ENCODE measurements around the gene C6orf132.
"Not testable (repeated sequence)": the region's sequence is repeated elsewhere in the genome, so short reads cannot be mapped to it uniquely, and the experiment has no call there.

Gene C6orf132

GRCh38 chr6:42162812-42163211, 20.4 kb upstream of the C6orf132 start:
- DNase-seq (ENCODE audit: low read depth in 2 of 2): no peak

GRCh38 chr6:42162384-42162783, 20.0 kb upstream of the C6orf132 start:
- no peak for DNase-seq (ENCODE audit: low read depth in 2 of 2)

DNA sequence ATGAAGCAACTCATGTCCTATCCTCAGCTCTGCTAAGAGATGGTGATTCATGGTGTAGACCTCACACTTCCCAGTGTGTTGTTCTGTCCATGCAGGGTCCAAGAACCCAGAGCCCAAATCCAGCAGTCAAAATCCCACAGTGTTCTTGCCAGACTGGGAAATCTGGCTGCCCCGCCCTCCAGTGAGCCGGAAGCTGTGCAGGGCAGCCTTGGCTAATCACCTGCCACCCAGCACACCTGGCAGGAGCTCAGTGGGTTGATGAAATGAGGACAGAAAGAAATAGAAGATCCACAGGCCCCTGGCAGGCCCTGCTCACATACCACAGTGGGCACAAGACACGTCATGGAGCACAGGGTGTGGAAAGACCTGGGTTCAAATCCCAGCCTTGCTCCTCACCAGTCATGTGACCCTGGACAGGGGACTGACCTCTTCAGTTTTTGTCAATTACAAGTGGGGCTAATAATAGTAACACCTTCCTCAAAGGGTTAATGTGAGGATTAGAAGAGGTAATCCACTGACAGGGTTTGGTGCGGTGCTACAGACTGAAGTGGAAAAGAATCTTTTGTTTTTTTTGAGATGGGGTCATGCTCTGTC, 17.1 kb upstream of the C6orf132 start:
- DNase-seq (ENCODE audit: low read depth in 2 of 2): no peak

DNA sequence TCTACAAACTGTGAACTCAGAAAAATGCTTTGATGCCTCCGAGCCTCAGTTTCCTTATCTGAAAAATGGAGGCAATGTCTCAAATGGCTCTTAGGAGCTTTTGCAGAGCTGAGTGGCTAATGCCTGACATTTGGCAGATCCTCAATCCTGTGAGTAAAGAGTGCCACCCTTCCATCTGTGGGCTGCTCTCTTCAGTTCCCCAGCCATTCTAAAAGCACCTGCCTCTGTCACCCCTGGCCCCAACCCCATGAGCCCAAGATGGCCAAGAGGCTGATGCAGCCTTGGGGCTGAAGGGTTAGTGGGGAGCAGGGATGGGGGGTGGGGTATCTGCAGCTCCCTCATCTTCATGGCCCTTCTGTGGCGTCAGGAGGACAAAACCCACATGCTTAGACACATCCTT, 16.2 kb upstream of the C6orf132 start:
- no peak for DNase-seq (ENCODE audit: low read depth in 2 of 2)

- no peak for DNase-seq (ENCODE audit: low read depth in 2 of 2)
Measured at GRCh38 chr6:42158011-42158410, 15.6 kb upstream of the C6orf132 start.

DNA sequence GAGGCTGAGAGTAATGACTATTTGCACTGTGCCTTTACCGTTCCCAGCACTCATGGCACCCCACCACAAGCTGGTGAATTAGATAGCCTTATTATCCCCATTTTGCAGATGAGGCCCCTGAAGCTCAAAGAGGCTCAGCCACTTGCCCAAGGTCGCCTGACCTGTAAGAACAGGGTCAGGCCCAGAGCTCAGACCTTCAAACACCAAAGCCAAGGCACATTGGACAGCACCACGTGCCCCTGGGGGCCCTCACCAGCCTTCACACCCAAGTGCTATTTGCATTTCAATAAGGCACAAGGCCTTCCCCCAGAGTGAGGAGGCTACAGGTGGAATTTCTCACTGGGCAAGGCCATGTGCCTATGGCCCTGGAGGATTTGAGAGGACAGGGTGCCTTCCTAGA, 14.2 kb upstream of the C6orf132 start:
- no peak for DNase-seq (ENCODE audit: low read depth in 2 of 2)

- no peak for DNase-seq (ENCODE audit: low read depth in 2 of 2)
Measured at GRCh38 chr6:42155293-42155692, 12.9 kb upstream of the C6orf132 start.

GRCh38 chr6:42154461-42155209, 12.2 kb upstream of the C6orf132 start:
- no peak for DNase-seq (ENCODE audit: low read depth in 2 of 2)

DNA sequence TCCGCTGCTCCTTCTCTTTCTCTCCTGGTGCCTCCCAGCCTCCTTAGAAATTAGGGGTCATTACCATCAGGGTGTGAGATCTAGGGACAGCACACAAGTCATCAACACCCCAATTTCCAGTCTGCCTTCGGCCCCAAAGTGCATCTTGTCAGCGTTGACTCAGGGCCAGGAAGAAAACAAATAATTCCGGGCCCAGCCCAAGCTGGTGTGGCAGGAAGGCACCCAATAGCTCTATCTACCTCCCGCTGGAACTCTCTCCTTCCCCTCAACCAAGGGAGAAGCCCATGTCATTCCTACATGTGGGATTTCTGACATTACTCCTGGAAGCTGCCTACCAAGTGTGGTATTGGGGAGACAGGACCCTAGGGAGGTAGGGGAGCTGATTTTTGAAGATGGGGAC, 11.5 kb upstream of the C6orf132 start:
- DNase-seq (ENCODE audit: low read depth in 2 of 2): no peak

GRCh38 chr6:42152528-42153213, 10.3 kb upstream of the C6orf132 start:
- DNase-seq (ENCODE audit: low read depth in 2 of 2): not testable (repeated sequence)

DNA sequence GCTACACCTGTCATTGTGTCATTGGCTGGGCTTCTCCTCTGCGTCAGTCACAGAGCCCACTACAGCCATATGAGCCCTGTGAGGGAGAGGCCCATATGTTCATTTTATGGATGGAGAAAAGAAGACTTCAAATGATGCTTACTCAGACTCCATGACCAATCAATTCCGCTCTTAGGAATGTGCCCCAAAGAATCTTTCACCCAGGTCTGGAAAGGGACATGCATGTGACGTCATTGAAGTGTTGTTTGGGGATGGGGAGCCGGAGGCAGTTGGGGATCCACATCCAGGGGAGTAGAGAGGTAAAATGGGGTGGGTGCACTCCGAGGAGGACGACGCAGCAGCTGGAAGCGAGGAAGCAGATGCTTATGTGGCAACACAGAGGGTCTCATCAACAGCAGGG, 9.6 kb upstream of the C6orf132 start:
- DNase-seq (ENCODE audit: low read depth in 2 of 2): no peak

GRCh38 chr6:42150254-42150653, 7.8 kb upstream of the C6orf132 start:
- no peak for DNase-seq (ENCODE audit: low read depth in 2 of 2)

- no peak for DNase-seq (ENCODE audit: low read depth in 2 of 2)
Measured at GRCh38 chr6:42148058-42148457, 5.6 kb upstream of the C6orf132 start.

GRCh38 chr6:42147138-42147562, 4.7 kb upstream of the C6orf132 start:
- DNase-seq (ENCODE audit: low read depth in 2 of 2): no peak

DNA sequence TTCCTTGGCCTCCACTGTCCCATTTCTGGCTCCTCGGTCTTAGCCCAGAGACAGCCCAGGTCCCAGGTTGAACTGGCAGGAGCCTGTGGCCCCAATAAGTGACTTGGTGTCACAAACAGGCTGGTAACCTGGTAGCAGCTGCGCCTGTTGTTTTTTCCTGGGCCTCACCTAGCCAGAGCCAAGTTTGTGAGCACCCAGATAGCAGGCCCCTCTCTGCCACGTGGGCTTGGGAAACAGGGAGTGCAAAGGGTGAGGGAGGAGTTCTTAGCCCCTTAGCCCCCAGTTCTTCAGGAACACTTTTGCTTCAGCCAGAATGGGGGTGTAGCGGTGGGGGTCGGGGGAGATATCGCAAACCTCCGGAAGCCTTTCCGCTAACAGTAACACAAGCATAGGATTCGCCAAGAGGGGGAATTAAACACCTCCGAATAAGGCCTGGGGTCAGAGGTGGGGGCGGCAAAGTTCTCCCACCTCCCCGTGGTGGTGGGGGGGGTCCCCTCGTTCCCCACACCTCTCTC, 760 bp downstream of the C6orf132 start:
- no peak for DNase-seq (ENCODE audit: low read depth in 2 of 2)

- no peak for DNase-seq (ENCODE audit: low read depth in 2 of 2)
Measured at GRCh38 chr6:42140756-42141602, 1.4 kb downstream of the C6orf132 start.

DNA sequence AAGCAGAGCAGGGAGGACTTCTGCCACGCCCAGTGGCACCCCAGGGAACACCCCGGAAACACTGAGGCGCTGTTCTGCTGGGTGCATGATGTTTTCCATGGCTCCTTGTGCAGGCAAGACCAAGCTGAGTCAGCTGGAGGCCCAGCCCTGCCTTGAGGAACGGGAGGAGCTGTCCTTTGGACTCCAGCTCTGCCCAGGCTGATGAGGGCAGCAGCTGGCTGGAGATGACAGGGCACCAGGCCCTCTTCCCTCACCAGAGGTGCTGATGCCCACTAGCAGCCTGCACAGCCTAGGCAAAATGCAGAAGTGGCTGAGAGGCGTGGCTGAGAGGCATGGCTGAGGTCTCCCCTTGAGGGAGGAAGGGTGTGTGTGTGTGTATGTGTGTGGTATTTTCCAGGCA, 2.4 kb downstream of the C6orf132 start:
- DNase-seq (ENCODE audit: low read depth in 2 of 2): no peak

DNA sequence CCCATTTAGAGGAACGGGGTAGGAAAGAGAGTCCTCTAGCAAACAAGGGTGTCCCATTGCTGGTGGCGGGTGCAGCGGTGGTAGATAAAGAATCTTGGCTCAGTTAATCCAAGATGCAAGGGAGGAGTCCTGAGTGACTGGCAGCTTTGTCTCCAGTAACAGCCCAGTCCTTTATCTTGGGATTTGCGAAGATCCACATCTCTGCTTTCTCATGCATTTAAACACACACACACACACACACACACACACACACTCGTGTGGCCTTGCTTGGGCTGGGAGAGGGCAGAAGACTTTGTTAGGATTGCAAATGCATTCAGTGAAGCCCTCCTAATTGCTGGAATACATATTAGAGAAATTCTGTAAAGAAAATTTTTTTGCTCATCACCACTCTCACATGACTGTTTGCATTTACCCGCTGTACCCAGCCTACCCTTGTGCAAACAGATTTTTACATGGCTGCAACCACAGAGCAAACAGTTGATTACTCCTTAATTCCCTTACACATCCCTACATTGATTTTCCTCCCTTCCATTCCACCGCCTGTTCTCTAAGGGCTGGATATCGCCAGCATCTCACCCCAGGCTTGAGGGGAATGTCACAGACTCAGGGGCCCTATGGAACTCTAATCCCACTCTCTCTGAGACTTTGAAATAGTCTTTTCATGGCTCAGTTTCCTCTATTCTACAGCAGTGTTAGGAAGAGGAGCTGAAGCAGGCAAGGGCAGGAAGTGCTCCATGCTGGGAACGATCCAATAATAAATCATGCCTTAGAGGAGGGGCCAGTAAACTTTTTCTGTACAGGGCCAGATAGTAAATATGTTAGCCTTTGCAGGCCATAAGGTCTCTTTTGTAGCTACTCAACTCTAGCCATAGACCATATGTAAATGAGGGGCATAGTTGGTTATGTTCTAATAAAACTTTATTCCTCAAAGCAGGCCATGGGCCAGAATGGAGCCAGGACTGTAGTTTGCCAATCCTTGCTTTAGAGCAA, 3.5 kb downstream of the C6orf132 start:
- no peak for DNase-seq (ENCODE audit: low read depth in 2 of 2)

DNA sequence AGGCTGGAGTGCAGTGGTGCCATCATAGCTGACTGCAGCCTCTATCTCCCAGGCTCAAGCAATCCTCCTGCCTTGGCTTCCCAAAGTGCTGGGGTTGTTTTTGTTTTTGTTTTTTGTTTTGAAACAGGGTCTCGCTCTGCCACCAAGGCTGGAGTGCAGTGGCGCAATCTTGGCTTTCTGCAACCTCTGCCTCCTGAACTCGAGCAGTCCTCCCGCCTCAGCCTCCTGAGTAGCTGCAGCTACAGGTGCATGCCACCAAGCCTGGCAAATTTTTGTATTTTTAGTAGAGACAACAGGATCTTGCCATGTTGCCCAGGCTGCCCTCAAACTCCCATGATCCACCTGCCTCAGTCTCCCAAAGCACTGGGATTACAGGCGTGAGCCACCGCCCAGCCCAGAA, 4.2 kb downstream of the C6orf132 start:
- no peak for DNase-seq (ENCODE audit: low read depth in 2 of 2)

GRCh38 chr6:42137194-42137753, 5.1 kb downstream of the C6orf132 start:
- DNase-seq (ENCODE audit: low read depth in 2 of 2): no peak
